H54 (cell line): ENCODE results near the gene ARHGAP10.
A peak's percentile ranks its signal among the peaks of the same experiment; 100 is the strongest.
"Not testable (repeated sequence)": the region's sequence is repeated elsewhere in the genome, so short reads cannot be mapped to it uniquely, and the experiment has no call there.

Experiments
- DNase-seq: peaks from one replicate; pipeline ENCODE4 v3.0.0; 2011; ENCODE audit warnings: low spot score, mixed read lengths; ENCODE audit not compliant: insufficient read length
- FAIRE-seq: peaks from 3 replicates; lab custom pipeline; 2011; peaks lifted over from hg19 to GRCh38; lab: Jason Lieb, UNC
- POLR2A ChIP-seq: IDR thresholded peaks from 2 replicates; pipeline ENCODE4 v1.6.1; 2011; ENCODE audit warnings: low read depth, mild to moderate bottlenecking, low read length

The ARHGAP10 gene

DNA sequence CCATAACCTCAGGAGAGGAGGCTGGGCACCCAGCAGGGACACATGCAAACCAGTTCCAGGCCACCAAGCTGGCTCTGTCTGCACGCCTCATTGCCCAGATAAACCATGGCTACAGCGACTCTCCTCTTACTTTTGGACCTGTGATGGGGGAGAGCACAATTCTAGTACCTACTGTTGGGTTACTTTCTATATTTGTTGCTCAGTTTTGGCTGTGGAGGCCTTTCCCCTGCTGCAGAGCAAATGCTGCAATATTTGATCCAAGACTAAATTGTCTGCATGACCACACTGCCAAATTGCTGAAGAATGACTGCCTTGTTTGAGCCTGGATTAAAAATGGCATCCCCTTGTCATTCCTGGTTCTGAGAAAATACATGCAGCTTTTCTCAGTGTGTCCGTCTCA, 253.5 kb downstream of the ARHGAP10 start:
- TF ChIP-seq POLR2A: no peak
- no peak for FAIRE-seq
- DNase-seq: no peak

DNA sequence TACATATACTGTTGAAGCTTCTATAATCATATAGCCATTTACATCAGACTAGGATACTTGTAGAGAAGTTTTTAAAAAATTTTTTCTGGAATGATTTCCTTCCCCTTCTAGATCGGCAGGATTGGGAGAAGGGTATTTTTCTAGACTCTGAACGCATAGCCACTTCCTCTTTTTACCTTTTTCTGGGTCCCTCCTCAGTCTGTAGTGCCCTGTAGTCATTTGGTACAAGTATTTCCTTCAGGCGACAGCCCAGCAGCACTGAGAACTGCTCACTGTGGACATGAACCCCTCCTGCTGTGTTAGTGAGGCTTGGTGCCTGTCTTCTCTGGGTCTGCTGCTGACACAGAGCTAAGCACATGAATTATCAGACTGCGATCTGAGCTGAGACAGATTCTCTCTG, 255.4 kb downstream of the ARHGAP10 start:
- TF ChIP-seq POLR2A: no peak
- DNase-seq (no peak), FAIRE-seq (no peak)

DNA sequence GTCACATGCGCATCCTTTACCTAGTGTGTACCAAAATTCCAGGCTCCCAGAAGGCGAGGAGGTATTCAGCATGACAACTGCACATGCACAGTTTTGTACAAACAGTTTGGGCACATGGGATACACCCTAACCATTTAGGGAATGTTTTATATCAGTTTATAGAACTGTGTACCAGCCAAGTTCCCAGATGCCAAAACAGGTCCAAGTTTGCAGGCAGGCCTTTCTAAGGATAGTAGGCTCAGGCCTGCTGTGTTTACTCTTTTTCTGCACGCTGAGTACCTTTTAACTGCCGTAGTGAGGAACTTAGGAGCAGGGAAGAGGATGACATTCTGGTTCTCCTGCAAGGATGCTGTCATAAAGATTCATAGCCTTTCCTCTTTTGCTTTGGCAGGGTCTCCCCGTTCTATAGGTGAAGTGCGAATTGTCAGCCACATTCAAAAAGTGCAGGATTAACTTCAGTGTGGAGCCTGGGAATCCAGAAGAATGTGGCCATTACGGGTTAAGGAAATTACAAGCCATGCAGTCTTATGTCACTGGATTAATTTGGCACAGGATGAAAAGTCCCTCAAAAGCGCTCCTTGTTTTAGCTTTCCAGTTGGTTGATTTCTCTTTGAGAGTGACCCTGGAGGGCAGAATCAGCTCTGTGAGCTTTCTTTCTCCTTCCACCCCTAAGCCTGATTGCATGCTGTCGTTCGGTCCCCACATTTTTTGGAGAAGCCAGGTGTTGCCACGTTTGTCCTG, 259.8 kb downstream of the ARHGAP10 start:
- no peak for TF ChIP-seq POLR2A
- FAIRE-seq (no peak), DNase-seq (no peak)

DNA sequence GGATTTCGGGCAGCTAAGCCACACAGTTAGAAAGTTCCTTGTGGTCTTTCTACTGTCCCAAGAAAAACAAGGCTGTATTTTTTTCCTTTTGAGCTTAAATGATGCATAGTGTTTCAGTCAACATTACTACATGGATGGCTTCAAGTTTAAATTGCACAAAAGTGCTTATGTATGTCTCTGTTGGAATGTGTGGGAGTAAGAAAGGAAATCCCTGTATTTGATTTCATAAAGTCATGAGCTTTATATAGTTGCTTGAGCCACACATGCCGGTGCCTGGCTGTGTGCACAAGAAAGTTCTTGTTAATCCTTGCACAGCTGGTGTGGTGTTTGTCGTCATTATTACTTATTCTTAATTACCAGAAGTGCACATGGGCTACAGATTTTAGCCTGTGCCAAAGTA, 262.2 kb downstream of the ARHGAP10 start:
- DNase-seq: no peak
- FAIRE-seq: no peak
- no peak for TF ChIP-seq POLR2A

DNA sequence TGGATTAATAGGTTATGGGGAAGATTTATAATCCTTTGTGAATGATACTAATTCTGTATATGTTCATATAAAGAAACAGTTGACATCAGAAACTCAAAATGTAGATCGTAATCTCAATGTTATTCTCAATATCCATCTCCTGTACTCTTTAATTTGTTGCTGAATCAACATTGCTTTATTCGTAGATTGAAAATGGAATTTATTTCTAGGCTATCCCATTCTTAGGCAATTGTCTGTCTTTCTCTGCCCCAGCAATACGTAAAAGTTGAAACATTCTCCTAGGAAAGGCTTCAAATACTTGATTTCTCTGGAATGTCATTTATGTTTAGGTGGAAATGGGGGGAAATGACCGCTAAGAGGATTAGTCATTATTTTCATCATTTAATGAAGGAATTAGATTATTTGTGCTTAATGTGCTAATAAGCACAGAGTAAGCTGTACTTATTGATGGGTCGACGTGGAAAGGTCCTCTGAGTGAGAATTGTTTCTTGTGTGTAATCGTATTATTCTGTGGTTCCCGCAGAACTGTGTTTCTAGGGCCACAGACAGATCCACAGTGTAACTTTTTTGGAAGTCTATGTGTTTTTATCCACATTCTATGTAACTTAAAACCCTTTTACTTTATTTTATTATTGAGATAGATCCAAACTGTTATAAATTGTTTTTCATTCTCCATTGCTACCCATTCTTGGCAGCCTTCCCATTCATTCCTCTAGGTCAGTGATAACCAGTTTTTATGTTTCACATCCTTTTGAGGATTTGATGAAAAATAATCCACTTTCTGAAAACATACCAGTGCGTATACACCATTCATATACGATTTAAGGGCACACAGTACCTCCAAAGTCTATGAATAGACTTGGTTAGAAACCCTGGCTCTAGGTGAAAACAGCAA, 262.9 kb downstream of the ARHGAP10 start:
- TF ChIP-seq POLR2A: no peak
- no peak for FAIRE-seq
- no peak for DNase-seq

DNA sequence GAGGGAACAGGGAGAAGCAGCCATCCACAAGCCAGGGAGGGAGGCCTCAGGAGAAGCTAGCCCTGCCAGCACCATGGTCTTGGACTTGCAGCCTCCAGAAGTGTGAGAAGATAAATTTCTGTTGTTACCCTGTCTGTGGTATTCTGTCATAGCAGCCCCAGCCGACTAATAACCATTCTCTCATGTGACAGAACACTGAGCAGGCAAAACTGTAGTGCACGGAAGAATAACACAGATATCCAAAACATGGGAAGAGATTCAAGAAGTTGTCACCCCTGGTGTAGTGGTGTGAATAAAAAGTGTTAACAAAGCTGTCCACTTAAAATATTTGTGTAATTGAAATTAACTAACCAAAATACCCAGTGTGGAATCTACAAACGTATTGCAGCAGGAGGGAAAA, 265.0 kb downstream of the ARHGAP10 start:
- TF ChIP-seq POLR2A: no peak
- no peak for FAIRE-seq
- no peak for DNase-seq

DNA sequence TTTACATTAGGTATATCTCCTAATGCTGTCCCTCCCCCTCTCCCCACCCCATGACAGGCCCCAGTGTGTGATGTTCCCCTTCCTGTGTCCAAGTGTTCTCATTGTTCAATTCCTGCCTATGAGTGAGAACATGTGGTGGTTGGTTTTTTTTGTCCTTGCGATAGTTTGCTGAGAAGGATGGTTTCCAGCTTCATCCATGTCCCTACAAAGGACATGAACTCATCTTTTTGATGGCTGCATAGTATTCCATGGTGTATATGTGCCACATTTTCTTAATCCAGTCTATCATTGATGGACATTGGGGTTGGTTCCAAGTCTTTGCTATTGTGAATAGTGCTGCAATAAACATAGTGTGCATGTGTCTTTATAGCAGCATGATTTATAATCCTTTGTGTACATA, 268.1 kb downstream of the ARHGAP10 start:
- FAIRE-seq, DNase-seq: not testable (repeated sequence)

DNA sequence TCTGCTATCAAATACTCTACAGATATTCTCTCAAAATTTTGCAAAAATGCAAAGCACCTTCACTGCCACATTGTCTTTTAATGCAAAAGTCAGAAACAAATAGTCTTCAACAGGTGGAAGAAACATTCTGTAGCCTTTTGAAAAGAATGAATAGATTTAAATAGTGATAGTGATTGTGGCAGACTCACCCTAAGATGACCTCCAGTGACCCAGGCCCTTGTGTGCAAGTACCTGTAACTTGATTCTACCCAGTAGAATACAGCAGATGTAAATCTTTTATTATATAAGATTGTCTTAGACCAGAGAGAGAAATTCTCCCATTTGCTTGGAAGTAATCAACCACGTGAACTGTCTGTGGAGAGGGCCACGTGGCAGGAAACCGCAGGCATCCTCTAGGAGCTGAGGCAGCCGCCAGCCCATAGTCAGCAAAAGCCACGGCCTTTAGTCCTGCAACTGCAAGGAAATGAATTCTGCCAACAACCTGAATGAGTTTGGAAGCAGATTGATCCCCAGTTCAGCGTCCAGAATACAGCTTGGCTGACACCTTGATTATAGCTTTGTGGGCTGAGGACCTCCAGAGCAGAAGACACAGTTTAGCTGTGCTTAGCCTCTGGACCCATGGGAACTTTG, 272.5 kb downstream of the ARHGAP10 start:
- DNase-seq (no peak), FAIRE-seq (no peak)
- no peak for TF ChIP-seq POLR2A

DNA sequence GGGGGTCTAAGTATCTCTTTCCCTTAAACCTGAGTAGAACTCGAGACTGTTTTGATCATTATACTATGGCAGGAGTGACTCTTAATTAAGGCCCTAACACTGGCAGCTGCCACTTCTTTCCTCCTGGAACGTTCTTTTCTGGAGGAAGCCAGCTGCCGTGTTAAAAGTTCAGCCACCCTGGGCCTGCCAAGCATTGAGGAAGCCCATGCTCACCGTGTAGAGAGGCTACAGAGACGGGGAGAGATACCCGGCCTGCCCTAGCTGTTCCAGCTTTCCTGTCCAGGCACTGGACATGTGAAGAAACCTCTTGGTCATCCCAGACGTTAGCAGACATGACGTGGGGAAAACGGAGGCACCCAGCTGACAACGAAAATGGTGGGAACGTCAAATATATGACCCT, 274.1 kb downstream of the ARHGAP10 start:
- no peak for DNase-seq
- no peak for TF ChIP-seq POLR2A
- FAIRE-seq: no peak

DNA sequence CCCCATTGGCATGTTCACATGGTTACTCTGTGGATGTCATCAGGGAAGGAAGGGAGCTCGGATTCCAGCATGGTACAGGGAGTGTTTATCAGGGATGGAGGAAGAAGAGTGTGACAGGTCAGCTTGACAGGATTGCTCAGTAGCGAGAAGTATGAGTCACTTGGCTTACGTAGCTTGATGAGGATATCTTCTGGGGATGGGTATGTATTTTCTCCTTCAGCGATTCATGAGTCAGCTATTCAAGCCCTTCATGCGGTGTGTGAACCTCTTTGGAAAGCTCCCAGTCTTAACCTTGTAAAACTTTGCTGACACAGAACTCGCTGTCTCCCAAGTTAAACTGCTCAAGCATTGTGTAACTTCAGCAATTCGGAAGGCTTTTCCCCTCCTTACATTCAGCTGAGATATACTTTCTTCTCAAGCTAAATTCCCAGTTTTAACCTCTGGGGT, 275.4 kb downstream of the ARHGAP10 start:
- peak; percentile 95 for FAIRE-seq
- no peak for TF ChIP-seq POLR2A
- DNase-seq: peak; percentile 53

DNA sequence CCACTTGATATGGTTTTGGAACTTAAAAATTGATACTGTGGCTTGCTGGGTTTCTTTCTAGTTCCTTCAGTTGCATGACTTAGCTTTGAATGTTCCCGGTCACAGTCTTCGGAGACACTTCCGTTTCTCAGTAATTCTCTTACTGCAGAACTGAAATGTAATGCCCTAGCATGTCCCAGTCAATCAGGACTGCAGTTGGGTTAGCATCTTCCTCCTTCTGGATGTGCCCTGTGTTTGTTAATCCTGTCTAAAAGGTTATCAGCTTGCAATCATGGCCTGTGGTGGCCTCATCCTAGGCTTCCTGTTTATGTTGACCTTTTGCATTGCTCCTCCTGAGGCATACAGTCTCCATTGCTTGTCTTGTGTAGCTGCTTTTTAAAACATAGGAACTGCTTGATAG, 275.9 kb downstream of the ARHGAP10 start:
- no peak for DNase-seq
- TF ChIP-seq POLR2A: no peak
- FAIRE-seq: no peak

DNA sequence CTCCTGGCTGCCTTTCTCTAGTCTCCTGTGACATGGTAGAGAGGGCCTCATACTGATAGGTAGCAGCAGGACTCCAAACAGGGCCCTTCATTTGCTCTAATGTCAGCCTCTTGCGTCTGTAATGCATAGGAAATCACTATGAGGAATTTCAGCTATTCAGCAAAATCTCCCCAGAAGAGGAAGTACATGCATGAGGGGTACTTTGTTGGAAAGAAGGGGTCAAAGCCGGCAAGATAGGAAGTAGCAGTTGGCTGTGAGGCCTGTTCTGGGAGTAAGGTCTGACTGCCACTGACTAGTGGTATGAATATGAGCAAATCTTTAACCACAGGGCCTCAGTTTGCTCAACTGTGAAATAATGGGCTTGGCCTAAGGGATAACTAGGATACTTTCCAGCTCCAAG, 283.2 kb downstream of the ARHGAP10 start:
- no peak for TF ChIP-seq POLR2A
- FAIRE-seq (no peak), DNase-seq (no peak)

DNA sequence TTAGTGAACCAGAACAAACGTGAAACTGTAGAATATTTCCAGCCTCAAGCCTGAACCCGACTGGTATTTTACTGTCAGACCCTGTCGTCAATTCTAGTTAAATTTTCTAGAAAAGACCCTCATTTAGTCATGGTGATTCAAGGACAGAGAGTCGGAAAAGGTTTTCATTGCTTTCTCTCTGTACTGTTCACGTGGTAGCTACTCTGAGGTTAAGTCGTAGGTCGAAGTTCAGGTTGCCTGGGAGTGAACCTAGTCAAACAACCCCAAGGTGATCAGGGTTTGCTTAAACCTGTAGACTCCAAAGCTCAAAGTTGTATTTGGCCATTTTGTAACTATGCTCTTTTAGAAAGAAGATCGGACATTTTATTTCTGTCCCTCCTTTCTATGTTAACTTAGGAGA, 283.6 kb downstream of the ARHGAP10 start:
- DNase-seq: no peak
- no peak for FAIRE-seq
- TF ChIP-seq POLR2A: no peak

DNA sequence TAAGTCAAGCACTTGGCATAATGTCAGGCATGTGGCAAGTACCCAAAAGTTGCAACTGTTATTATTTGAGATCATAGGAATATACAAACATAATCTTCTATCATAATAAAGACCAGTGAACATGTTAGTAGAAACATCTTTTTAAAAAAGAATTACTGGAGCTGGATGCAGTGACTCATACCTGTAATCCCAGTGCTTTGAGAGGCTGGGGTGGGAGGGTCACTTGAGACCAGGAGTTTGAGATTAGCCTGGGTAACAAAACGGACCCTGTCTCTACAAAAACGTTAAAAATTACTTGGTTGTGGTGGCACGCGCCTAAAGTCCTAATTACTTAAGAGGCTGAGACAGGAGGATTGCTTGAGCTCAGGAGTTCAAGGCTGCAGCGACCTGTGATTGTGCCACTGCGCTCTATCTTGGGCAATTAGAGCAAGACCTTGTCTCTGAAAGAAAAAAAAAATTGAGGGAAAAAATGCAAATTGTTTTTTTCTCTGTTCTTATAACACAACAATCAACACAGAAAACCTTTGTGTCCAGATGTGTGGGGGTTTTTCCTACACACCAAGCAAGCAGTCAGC, 284.3 kb downstream of the ARHGAP10 start:
- TF ChIP-seq POLR2A: no peak
- FAIRE-seq: no peak

DNA sequence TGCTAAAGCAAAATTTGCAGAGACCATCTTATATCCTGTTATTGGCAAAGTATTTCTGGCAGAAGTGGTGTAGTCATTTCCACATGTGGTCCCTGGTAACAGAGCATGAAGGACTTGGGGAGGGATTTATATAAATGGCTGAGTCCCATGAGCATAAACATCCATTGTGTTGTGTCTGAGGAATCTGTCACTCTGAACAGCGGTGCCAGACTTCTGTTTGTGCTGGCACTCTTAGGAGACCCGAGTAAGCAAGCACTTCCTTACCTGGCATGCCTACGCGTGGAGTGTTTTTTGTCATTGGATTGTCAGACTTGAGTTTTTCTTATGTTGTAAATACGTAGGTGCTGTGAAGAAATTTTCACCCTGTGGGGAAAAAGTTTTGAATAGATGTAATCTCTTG, 285.9 kb downstream of the ARHGAP10 start:
- DNase-seq (no peak), FAIRE-seq (no peak)
- TF ChIP-seq POLR2A: no peak

More for the DNA sequence above, 284.3 kb downstream of the ARHGAP10 start:
- DNase-seq: no peak
